Effector CD8-positive, alpha-beta T cell (primary cell): Measurements from ENCODE around the gene TMC4.
"Not testable (repeated sequence)": the region's sequence is repeated elsewhere in the genome, so short reads cannot be mapped to it uniquely, and the experiment has no call there.

Experiments
- DNase-seq: peaks from one replicate; lab custom pipeline; 2025; lab: John Stamatoyannopoulos, UW
- total RNA-seq, 4 experiments: gene quantifications; one replicate each; lab custom pipeline; 2026; lab: John Stamatoyannopoulos, UW

TMC4 gene
- 1.1 to 3.8 (median 1.6) reads per million in 4 experiments for total RNA-seq

DNA sequence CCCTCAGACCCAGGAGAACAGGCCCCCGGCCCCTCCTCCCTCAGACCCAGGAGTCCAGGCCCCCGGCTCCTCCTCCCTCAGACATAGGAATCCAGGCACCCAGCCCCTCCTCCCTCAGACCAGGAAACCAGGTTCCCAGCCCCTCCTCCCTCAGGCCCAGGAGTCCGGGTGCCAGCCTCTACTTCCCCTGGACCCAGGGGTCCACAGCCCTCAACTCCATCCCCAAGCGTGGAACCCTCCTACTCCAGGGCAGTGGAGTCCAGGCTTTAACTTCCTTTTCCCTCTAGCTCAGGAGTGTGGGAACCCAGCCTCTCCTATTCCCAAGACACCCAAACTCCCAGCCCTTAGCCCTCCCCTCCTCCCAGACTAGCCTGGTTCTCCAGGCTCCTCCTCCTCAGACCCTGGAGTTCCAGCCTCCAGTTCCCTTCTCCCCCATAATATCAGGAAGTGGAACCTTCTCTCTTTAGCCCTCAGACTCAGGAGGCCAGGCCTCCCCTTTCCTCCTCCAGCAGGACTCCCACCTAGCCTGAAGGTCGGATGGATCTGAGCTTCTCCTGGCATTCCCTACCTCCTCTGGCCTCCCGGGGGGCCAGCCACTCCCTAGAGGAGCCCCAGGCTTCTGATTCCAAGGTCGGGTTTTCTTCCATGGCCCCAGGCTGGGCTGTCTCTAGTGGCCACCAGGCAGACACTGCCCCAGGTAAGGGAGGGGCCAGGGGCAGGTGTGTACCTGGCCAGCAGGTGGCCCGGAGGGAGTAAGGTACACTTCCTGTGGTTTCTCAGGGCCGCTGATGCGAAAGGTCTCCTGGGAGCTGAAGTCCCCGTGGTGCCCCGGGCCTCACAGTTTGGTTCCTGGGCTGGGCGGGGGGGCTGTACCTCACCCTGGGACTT is at the start of gene TMC4:
TMC4 (minus strand) TSS at position 690 of the 888 bp plus-strand sequence; CDS start at position 647, 43 bp downstream.
- no peak for DNase-seq

GRCh38 chr19:54221947-54222346 is 49.0 kb upstream of the TMC4 start:
- DNase-seq = not testable (repeated sequence)

GRCh38 chr19:54219702-54220101 is 46.7 kb upstream of the TMC4 start:
- not testable (repeated sequence) for DNase-seq

DNA sequence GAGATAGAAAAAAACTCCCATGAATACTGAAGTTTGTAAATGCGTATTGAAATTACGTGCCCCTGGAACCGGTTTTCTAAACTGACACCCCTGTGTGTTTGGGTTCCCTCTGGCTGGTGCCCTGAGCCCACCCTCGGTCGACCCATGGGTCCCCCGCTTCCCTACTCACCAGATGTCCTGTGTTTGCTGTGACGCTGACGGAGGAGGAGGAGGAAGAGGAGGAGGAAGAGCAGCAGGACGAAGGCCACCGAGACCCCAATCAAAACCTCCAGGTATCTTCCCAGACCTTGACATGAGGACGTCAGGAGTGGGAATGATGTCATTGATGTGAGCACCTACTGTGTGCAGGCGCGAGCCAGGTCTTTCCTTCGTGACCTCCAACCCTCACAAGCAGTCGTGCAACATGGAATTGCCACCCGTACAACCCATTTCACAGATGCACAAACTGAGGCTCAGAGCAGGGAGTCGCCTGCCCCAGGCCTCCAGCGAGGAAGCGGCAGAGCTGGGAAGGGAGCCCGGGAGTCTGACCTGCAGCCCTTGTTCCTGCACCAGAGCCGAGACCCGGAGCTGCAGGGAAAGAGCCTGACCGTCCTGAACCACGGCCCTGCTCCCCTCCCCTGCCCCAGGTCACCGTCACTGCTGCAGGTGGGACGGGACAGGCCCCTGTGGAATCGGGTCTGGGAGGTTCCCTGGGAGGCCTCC is 46.2 kb upstream of the TMC4 start:
- no peak for DNase-seq

DNA sequence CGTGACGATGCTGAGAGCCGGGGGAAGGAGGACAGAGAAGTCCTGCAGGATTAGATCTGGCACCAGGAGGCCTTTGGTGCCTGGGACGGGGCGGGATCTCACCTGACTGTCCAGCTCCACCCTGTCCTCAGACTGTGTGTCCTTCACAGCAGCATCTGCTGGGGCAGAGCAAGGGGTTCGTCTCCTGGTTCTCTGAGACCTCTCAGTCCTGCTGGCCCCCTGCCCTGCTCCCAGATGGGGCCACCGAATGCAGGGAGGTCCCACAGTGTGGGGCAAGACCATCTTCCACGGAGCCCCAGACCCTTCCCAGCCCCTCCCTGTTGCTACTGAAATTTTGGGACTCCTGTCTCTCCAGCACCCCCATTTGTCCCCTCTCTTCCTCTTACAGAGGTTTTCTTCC is 45.3 kb upstream of the TMC4 start:
- DNase-seq = no peak

GRCh38 chr19:54217517-54218247 is 44.7 kb upstream of the TMC4 start:
- DNase-seq = not testable (repeated sequence)

GRCh38 chr19:54216869-54217268 is 43.9 kb upstream of the TMC4 start:
- no peak for DNase-seq

- not testable (repeated sequence) for DNase-seq
These were observed 41.8 kb upstream of the TMC4 start for GRCh38 chr19:54214734-54215133.

- DNase-seq = not testable (repeated sequence)
These were observed 41.3 kb upstream of the TMC4 start for GRCh38 chr19:54214217-54214616.

DNA sequence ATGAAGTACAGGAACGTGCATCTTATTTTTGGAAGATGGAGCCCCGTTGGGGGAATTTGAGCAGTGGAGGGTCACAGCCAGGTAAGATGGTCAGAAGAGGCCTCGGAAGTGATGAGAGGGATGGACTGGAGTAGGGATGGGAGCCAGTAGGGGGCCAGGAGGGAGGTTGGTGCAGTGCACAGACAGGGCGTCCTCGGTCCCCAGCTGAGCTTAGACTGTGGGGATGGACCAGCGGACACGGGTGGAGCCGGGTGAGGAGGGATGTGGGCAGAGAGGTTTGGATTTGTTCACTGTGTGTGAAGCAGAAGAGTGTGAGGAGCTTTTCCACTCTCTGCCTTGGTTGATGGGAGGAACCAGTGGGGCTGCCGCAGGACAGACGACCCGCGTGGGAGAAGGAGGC is 38.3 kb upstream of the TMC4 start:
- DNase-seq = no peak

DNA sequence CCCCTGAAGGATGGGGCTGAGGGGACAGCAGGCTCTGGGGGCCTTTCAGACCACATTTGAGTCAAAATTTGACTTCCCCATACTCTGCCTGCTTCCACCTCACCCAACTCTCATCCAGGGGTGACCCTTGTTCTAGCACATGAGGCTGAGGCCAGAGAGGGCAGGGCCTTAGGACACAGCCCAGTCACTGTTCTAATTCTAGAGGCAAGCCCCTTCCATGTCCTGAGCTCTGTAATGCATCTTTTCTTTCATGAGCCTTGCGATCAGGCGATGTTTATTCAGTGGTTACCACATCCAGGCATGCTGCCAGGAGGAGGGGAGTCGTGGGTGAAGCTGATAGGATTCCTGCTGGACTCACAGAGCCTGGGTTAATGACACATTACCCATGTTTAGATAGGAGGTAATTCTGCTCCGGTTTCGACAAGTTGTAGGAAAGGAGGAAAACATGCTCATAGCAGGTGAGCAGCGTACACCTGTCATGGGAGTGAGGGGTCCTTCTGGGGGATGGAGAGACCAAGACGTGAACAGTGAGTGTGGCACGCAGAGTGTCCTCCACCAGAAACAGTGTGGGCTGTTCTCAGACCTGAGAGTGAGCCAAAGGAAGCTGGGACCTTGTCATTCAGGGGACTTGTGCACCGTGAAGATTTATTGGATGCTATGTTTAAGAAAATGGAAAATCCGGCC is 37.0 kb upstream of the TMC4 start:
- no peak for DNase-seq

DNA sequence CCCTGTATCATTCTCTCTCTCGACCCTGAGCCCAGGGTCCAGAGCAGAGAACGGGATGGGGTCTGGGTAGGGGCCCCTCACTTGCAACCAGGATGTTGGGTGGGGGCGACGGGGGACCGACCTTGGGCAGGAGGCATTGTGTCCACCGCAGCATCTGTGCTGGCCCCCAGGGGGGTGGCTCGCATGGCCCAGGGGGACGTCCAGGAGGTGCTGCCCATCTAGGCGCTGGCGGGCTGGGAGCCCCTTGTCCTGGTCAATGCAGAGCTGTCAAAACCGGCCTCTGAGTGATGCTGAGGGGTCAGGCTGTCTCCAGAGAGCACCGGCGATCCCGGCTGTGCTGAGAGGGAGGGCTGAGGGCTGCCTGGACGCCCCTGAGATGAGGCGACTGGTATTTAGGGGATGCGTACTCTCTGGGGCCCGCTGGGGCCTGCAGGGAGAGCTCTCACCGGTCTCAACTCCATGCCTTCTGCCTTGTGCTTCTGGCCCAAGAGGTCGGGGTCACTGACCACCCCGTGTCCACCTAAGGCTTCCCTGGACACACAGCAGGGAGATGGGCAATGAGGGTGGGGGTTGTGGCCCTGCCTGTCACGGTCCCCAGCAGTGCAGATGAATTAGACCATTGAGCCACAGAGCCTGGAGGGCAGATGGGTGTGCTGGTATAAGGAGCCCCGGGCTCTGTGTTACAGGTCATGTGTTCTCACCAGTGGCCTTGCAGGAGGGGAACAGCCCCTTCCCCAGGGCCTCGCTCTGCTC is 36.3 kb upstream of the TMC4 start:
- DNase-seq = no peak

DNA sequence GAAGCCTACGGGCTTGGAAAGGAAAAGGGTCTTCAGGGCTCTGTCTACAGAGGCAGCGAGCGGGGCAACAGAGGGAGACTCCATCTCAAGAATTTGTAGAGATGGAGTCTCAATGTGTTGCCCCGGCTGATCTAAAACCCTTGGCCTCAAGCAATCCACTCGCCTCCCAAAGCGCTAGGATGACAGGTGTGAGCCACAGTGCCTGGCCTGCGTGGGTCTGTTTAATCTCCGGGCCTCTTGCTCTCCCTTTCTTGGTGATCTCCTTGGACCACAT is 35.8 kb upstream of the TMC4 start:
- no peak for DNase-seq

GRCh38 chr19:54207983-54208783 is 35.2 kb upstream of the TMC4 start:
- no peak for DNase-seq

DNA sequence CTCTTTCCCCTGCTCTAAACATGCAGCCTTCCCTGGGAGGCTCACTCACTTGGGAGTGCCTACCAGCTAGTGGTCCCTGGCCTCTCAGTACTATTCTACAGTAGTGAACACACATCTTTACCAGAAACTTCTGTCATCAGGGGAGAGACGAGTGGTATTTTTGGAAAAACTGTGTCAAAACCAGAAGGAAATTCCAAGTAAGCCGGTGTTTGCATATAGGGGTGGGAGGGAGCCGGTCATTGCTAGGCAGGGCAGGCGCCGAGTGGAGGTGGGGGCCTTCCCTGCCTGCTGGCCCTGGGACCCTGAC is 34.7 kb upstream of the TMC4 start:
- DNase-seq = no peak

- not testable (repeated sequence) for DNase-seq
These were observed 34.2 kb upstream of the TMC4 start for GRCh38 chr19:54207193-54207592.

- no peak for DNase-seq
These were observed 33.8 kb upstream of the TMC4 start for GRCh38 chr19:54206831-54207177.

DNA sequence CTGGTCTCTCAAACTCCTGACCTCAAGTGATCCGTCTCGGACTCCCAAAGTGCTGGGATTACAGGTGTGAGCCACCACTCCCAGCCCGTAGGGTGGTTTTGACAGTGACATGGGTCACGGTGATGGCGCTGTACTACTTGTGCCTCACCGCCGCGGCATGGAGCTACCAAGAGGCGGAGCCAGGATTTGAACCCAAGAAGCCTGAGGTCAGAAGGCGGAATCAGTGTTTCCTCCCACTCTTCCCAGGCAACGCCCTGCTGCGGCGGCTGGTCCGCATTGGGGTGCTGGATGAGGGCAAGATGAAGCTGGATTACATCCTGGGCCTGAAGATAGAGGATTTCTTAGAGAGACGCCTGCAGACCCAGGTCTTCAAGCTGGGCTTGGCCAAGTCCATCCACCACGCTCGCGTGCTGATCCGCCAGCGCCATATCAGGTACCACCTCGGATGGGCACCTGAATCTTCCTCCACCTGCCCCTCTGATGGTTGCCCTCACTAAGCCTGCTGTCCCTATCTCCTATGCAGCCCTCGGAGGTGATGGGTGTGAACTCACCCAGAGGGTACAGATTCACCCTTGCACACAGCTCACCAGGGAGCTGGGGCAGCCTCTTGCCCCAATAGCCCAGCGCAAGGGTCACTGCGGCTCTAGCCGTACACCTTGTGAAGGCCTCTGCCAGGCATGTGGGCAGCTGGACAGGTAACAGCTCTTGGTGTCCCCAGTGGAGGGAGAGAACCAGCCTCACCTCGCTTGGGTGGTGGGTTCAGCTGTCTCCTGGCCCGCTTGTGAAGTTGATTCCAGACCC is 33.3 kb upstream of the TMC4 start:
- DNase-seq = no peak

- DNase-seq = no peak
These were observed 32.0 kb upstream of the TMC4 start for GRCh38 chr19:54204767-54205468.
